Activated CD4-positive, alpha-beta T cell treated with anti-CD3 and anti-CD28 coated beads for 36 hours (primary cell): ENCODE measurements around the gene AS3MT. TPM values are rescaled to one million over a fixed set of nuclear protein-coding genes. Genes with fewer than 3 reads are reported as not detected.
A peak's percentile ranks its signal among the peaks of the same experiment; 100 is the strongest.
"Not testable (repeated sequence)": the region's sequence is repeated elsewhere in the genome, so short reads cannot be mapped to it uniquely, and the experiment has no call there.

ENCODE experiments used
- ATAC-seq: fragments of 200-7000 bp; cut with Tn5 transposase; one replicate; pipeline ENCODE4 v1.10.0; 2021; ENCODE audit warnings: mild to moderate bottlenecking, moderate library complexity
- CTCF ChIA-PET: fragments of 350-600 bp; sonication (Branson Sonifier 250); formaldehyde crosslinking; loops from one replicate; lab custom pipeline; 2021; ENCODE audit warnings: antibody characterized with exemption; lab: Charles Lee
- POLR2A ChIA-PET: fragments of 350-600 bp; sonication (Branson Sonifier 250); formaldehyde crosslinking; loops from one replicate; lab custom pipeline; 2021; ENCODE audit warnings: antibody characterized with exemption, inconsistent platforms; lab: Charles Lee
- DNase-seq: peaks from one replicate; pipeline ENCODE4 v3.0.0-alpha.2; 2020
- H3K27ac Mint-ChIP-seq: one replicate; pipeline ENCODE4 v1.8.0; 2021; ENCODE audit warnings: mixed read lengths
- H3K27me3 Mint-ChIP-seq: one replicate; pipeline ENCODE4 v1.8.0; 2021; ENCODE audit warnings: mixed read lengths
- H3K36me3 Mint-ChIP-seq: one replicate; pipeline ENCODE4 v1.8.0; 2021; ENCODE audit warnings: low read depth, mixed read lengths
- H3K4me1 Mint-ChIP-seq: one replicate; pipeline ENCODE4 v1.8.0; 2021; ENCODE audit warnings: mixed read lengths
- H3K4me3 Mint-ChIP-seq: one replicate; pipeline ENCODE4 v1.8.0; 2021; ENCODE audit warnings: mild to moderate bottlenecking, moderate library complexity, mixed read lengths
- H3K9me3 Mint-ChIP-seq: one replicate; pipeline ENCODE4 v1.8.0; 2021; ENCODE audit warnings: low read depth, mixed read lengths
- intact Hi-C, 2 experiments: fragments of 100-400 bp; cut with DNase I in 1 of 2; cut with micrococcal nuclease in 1 of 2; formaldehyde crosslinking; loops; one replicate each; pipeline versions ENCODE4 v1.14.2 to v1.15.1; 2022 to 2024; cut with DNase I, micrococcal nuclease
- total RNA-seq, 2 experiments: library from RNA; stranded (reverse); gene quantifications; one replicate each; pipeline ENCODE4 v1.2.3, GENCODE V29; 2021

The AS3MT gene, protein sequence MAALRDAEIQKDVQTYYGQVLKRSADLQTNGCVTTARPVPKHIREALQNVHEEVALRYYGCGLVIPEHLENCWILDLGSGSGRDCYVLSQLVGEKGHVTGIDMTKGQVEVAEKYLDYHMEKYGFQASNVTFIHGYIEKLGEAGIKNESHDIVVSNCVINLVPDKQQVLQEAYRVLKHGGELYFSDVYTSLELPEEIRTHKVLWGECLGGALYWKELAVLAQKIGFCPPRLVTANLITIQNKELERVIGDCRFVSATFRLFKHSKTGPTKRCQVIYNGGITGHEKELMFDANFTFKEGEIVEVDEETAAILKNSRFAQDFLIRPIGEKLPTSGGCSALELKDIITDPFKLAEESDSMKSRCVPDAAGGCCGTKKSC
- total RNA-seq: 1 to 10 TPM; 1.1 to 1.5 TPM

DNA sequence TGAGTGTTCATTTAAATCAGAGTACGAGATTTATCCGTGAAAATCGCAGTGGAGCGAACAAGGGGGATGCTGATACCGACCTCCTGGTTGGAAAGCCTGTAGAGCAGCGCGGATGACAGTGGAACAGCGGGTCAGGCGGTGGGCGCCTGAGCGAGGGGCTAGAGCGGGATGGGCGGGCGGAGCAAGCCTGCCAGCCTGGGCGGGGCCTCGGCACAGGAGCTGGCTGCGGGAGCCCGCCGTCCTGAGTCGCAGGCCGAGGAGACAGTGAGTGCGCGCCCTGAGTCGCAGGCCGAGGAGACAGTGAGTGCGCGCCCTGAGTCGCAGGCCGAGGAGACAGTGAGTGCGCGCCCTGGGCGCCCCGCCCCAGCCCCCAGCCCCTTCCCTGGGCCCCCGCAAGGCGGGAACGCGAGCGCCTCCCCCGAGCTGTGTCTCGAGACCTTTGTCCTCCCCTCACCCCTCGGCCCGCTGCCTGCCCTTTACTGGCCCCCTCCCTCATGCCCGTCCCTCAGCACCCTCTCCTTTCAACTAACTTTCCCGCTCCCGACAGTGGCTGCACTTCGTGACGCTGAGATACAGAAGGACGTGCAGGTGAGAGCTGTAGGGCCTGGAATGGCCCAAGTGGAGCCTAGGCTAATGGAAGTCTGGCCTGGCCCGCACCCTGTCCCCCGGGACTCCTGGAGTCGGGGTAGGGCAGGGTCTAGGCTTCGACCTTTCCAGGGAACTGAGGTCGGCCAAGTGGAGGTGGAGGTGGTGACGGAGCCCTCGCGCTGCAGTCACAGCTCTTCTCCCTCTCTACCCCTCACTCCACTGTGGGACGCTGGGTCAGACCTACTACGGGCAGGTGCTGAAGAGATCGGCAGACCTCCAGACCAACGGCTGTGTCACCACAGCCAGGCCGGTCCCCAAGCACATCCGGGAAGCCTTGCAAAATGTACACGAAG is at the start of gene AS3MT:
AS3MT (plus strand) TSS at position 213 of the 941 bp plus-strand sequence; CDS start at position 336, 123 bp downstream.
- Mint-ChIP-seq H3K27ac (no peak within 1 kb of the TSS), H3K36me3 (no peaks in the 10 kb centered on the region), H3K27me3 (peaks cover 15% of the 10 kb centered on the region), H3K4me3 (peak within 1 kb of the TSS; percentile 60), H3K4me1 (peaks cover 6% of the 10 kb centered on the region), H3K9me3 (no peaks in the 10 kb centered on the region)
- DNase-seq (peak; percentile 55), ATAC-seq (peak; percentile 95)
- intact Hi-C loops: no loop called here
- ChIA-PET CTCF (interaction anchor here (1.0 kb wide), 1 partner anchor 32 kb away, joined by 4 read pairs; no protein-coding TSS in a partner anchor), POLR2A (no interaction called here)

DNA sequence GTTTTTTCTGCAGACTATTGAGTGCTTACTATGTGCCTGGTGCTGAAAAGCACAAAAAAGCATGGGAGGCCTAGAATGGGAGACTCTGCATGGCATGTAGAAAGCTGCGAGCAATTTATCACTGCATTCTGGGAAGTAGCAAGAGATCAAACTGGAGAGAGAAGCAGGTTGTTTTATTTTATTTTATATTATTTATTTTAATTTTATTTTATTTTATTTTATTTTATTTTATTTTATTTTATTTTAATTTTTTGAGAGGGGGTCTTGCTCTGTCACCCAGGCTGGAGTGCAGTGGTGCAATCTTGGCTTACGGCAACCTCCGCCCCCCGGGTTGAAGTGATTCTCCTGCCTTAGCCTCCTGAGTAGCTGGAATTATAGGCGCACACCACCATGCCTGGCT is 49.3 kb upstream of the AS3MT start:
- CTCF ChIA-PET: interaction anchor here (0.5 kb wide), 1 partner anchor 176 kb away, joined by 3 read pairs; no protein-coding TSS in a partner anchor
- not testable (repeated sequence) for H3K36me3 Mint-ChIP-seq

DNA sequence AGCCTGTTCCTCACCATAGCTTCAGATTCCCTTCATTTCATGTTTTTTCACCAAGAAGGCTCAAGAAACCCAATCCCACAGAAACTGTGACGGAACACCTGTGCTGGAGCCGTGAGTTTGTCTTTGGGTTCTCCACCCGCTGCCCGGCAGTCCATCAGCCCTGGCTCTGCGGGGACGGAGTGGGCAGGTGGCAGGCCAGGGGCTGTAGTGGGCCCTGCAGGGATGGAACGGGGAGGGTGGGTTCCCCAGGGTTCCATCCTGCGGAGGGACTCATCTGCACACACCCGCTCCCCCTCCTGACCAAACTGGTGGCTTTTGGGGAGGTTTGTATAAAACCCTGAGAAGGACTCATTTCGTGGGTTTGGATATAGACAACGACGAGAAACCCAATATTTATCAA is 47.0 kb upstream of the AS3MT start:
- CTCF ChIA-PET: interaction anchor here (0.6 kb wide), 2 partner anchors 132 to 271 kb away, joined by 3 read pairs; no protein-coding TSS in a partner anchor
- no peaks in the 10 kb centered on the region for H3K9me3 Mint-ChIP-seq
- no peaks in the 10 kb centered on the region for H3K36me3 Mint-ChIP-seq
- no peak for DNase-seq
- POLR2A ChIA-PET: no interaction called here
- no peaks in the 10 kb centered on the region for H3K27me3 Mint-ChIP-seq
- no peak for ATAC-seq
- H3K27ac Mint-ChIP-seq: no peak overlapping the region
- H3K4me3 Mint-ChIP-seq: no peak overlapping the region
- no peaks in the 10 kb centered on the region for H3K4me1 Mint-ChIP-seq
- intact Hi-C loops: no loop called here

More for the DNA sequence above, 49.3 kb upstream of the AS3MT start:
- H3K27ac Mint-ChIP-seq, POLR2A ChIA-PET, DNase-seq, H3K9me3 Mint-ChIP-seq, intact Hi-C loops, ATAC-seq, H3K27me3 Mint-ChIP-seq, H3K4me1 Mint-ChIP-seq, H3K4me3 Mint-ChIP-seq: not testable (repeated sequence)

DNA sequence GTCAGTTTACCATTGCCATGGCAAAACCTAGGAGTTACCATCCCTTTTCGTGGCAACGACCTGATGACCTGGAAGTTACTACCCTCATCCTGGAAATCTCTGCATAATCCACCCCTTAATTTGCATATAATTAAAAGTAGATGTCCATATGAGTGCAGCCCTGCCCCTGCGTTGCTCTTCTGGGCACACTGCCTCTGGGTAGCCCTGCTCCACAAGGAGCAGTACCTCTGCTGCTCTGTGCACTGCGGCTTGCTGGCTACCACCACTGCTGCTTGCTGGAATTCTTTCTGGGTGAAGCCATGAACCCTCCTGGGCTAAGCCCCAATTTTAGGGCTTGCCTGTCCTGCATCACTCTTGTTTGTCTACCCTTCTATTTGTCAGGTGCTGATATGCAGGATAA is 44.6 kb upstream of the AS3MT start:
- intact Hi-C loops: no loop called here
- Mint-ChIP-seq H3K36me3 (no peaks in the 10 kb centered on the region), H3K4me3 (no peak overlapping the region), H3K9me3 (no peaks in the 10 kb centered on the region), H3K27ac (no peak overlapping the region), H3K4me1 (no peaks in the 10 kb centered on the region), H3K27me3 (no peaks in the 10 kb centered on the region)
- ATAC-seq (no peak), DNase-seq (no peak)
- ChIA-PET POLR2A (no interaction called here), CTCF (no interaction called here)

DNA sequence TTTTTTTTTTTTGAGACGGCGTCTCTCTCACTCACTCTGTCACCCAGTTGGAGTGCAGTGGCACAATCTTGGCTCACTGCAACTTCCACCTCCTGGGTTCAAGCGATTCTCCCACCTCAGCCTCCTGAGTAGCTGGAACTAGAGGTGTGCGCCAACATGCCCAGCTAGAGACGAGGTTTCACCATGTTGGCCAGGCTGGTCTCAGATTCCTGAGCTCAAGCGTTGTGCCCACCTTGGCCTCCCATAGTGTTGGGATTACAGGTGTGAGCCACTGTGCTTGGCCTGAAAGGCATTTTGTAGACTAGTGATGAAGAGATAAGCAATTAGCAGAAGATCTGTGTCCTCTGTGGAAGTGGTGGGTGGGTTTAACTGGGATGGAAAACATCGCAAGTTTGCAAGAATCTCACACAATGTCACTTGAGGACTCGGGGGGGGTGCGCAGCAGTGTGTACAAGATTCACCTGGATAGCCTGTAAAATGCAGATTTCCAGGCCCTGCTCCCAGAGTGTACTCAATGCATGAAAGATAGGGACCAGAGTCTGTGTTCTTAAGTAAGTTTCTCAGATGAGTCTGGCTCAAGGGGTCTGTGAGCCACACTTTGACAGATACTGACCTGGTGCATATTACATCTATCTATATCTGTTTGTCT is 43.0 kb upstream of the AS3MT start:
- DNase-seq: no peak
- POLR2A ChIA-PET: interaction anchor here (0.6 to 0.7 kb wide), 2 partner anchors 21 to 54 kb away, joined by 3 to 8 read pairs; no protein-coding TSS in a partner anchor
- ATAC-seq: no peak
- no peak overlapping the region for H3K27ac Mint-ChIP-seq
- no peaks in the 10 kb centered on the region for H3K36me3 Mint-ChIP-seq
- H3K4me3 Mint-ChIP-seq: no peak overlapping the region
- H3K27me3 Mint-ChIP-seq: no peaks in the 10 kb centered on the region
- no peaks in the 10 kb centered on the region for H3K9me3 Mint-ChIP-seq
- CTCF ChIA-PET: interaction anchor here (1.2 kb wide), 1 partner anchor 21 kb away, joined by 3 read pairs; no protein-coding TSS in a partner anchor
- intact Hi-C loops: no loop called here
- no peaks in the 10 kb centered on the region for H3K4me1 Mint-ChIP-seq

DNA sequence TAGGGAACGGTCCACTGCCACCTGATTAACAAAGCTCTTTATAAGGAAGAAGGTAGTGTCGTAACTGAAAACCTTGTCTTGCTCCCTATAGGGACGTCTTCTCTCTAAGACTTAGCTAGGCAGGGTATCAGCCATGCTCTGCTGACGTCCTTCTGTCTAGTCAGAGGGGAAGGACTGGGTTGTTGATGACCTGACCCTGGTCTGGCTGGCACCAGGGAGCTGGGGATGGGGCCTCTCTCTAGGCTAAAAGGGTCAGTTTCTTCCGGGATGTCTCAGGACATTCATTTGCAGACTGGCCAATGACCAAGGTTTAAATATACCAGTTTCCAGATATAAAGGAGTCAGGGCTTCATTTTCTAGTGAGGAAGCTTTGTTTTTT is 41.7 kb upstream of the AS3MT start:
- Mint-ChIP-seq H3K27ac (no peak overlapping the region), H3K4me1 (no peaks in the 10 kb centered on the region), H3K36me3 (no peaks in the 10 kb centered on the region), H3K4me3 (no peak overlapping the region), H3K27me3 (no peaks in the 10 kb centered on the region), H3K9me3 (no peaks in the 10 kb centered on the region)
- ATAC-seq (no peak), DNase-seq (no peak)
- CTCF ChIA-PET: interaction anchor here (0.6 to 1.2 kb wide), 2 partner anchors 11 to 25 kb away, joined by 3 read pairs; no protein-coding TSS in a partner anchor
- intact Hi-C loops: no loop called here
- POLR2A ChIA-PET: no interaction called here

DNA sequence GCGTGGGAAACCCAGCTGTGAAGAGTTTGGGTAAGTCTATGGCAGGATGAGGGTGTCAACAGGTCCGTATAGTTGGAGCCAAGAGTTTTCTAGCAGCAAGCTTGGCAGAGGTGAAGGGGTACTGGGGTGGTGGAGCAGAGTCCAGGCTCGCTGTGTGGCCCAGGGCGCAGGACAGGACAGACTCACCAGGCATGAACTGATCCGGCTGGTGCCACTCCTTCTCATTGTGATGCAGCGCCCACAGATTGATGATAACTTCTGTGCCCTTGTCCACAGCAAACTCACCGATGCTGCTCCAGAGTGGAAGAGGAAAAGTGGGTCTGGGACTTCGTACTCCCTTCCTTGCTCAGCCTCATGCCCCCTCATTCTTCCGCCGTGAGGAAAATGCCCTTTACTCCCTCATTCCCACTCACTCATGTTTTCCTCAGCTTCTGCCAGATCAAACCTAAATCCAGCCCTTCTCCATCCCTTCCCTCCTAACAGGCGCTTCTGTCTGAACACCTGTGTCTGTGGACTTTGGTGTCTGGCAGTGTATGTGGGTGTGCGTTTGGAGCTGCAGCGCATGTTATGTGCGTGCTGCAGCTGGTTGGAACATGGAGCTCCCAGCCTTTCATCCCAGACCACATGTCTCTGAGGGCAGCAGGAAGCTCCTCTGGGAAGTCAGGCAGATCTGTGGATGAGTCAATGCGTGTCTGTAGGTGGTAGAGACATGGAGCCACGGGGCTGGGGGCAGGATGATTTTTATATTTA is 37.8 kb upstream of the AS3MT start:
- no peaks in the 10 kb centered on the region for H3K27me3 Mint-ChIP-seq
- H3K9me3 Mint-ChIP-seq: no peaks in the 10 kb centered on the region
- POLR2A ChIA-PET: no interaction called here
- no peak overlapping the region for H3K27ac Mint-ChIP-seq
- no peaks in the 10 kb centered on the region for H3K4me1 Mint-ChIP-seq
- H3K4me3 Mint-ChIP-seq: no peak overlapping the region
- intact Hi-C loops: loop anchor here in 1 of 2 experiments (10.0 kb wide), 1 partner anchor 653 kb away; no protein-coding TSS in a partner anchor
- ATAC-seq (no peak), DNase-seq (no peak)
- H3K36me3 Mint-ChIP-seq: no peaks in the 10 kb centered on the region
- CTCF ChIA-PET: interaction anchor here (0.6 to 3.3 kb wide), 4 partner anchors 13 to 413 kb away, joined by 3 to 11 read pairs (median 3); no protein-coding TSS in a partner anchor

DNA sequence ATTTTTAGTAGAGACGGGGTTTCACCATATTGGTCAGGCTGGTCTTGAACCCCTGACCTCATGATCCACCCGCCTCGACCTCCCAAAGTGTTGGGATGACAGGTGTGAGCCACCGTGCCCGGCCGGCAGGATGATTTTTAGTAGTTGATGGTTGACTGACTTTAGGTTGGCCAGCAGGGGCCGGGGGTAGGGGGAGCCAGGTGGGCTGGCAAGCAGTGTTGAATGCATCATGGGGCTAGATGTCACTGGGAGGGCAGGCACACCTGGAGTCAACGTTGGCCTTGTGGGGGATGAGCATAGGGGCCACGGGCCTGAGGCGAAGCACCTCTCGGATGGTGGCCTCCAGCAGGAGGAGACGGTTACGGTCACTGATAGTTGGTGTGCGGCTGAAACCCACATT is 37.0 kb upstream of the AS3MT start:
- no peak overlapping the region for H3K4me3 Mint-ChIP-seq
- CTCF ChIA-PET: interaction anchor here (0.6 to 3.3 kb wide), 3 partner anchors 34 to 70 kb away, joined by 3 to 11 read pairs (median 3); no protein-coding TSS in a partner anchor
- intact Hi-C loops: loop anchor here in 1 of 2 experiments (10.0 kb wide), 1 partner anchor 653 kb away; no protein-coding TSS in a partner anchor
- no peaks in the 10 kb centered on the region for H3K36me3 Mint-ChIP-seq
- POLR2A ChIA-PET: no interaction called here
- H3K4me1 Mint-ChIP-seq: no peaks in the 10 kb centered on the region
- H3K27ac Mint-ChIP-seq: no peak overlapping the region
- ATAC-seq: no peak
- DNase-seq: no peak
- H3K27me3 Mint-ChIP-seq: no peaks in the 10 kb centered on the region
- H3K9me3 Mint-ChIP-seq: no peaks in the 10 kb centered on the region

DNA sequence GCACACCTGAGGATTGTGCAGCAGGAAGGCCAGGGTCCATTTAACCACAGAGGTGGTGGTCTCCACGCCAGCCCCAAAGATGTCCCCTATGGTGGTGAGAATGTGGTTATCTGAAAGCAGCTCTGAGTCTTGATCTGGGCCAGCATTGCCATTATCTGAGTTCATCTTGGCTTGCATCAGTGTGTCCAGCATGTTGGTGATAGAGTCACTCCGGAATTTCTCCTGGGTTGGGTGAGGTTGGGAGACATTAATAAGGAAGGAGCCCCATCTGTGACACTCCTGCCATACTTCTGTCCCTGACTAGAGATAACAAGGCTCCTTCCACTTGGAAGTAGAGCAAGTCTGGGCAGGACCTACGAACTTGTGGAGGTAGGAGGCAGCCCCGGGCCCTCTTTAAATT is 36.3 kb upstream of the AS3MT start:
- no peaks in the 10 kb centered on the region for H3K4me1 Mint-ChIP-seq
- intact Hi-C loops: loop anchor here in 1 of 2 experiments (10.0 kb wide), 1 partner anchor 652 kb away; no protein-coding TSS in a partner anchor
- H3K36me3 Mint-ChIP-seq: no peaks in the 10 kb centered on the region
- ATAC-seq (no peak), DNase-seq (no peak)
- no peak overlapping the region for H3K4me3 Mint-ChIP-seq
- H3K27ac Mint-ChIP-seq: no peak overlapping the region
- H3K9me3 Mint-ChIP-seq: peaks cover 4% of the 10 kb centered on the region
- H3K27me3 Mint-ChIP-seq: no peaks in the 10 kb centered on the region
- ChIA-PET POLR2A (no interaction called here), CTCF (interaction anchor here (0.8 kb wide), 1 partner anchor 33 kb away, joined by 3 read pairs; no protein-coding TSS in a partner anchor)

DNA sequence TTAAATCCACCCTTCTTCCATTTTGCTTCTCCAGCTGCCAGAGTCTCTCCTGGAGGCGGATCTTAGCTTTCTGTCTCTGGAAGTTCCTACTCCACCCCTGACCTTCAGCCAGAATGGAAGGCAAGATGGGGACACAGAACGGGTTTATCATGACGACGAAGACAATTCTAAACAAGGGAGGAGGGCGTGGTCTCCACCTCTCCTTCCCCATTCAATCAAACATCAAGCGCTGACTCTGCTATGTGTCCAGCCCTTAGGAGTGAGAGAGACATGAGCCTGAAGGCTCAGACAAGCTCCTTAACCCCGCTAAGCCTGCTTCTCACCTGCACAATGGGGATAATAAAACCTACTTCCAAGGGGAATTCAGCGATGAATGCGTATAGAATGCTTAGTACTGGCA is 35.1 kb upstream of the AS3MT start:
- Mint-ChIP-seq H3K4me3 (no peak overlapping the region), H3K27ac (no peak overlapping the region), H3K9me3 (peaks cover 10% of the 10 kb centered on the region), H3K36me3 (no peaks in the 10 kb centered on the region), H3K4me1 (no peaks in the 10 kb centered on the region), H3K27me3 (peaks cover 2% of the 10 kb centered on the region)
- ChIA-PET POLR2A (interaction anchor here (0.7 kb wide), 1 partner anchor 1231 kb away, joined by 3 read pairs; no protein-coding TSS in a partner anchor), CTCF (interaction anchor here (0.8 to 3.7 kb wide), 4 partner anchors 30 to 466 kb away, joined by 3 to 37 read pairs (median 3); no protein-coding TSS in a partner anchor)
- no peak for ATAC-seq
- intact Hi-C loops: loop anchor here in 1 of 2 experiments (2.0 to 10.0 kb wide), 3 partner anchors 411 to 651 kb away; partner anchors contain the start of gene RPEL1
- DNase-seq: no peak
